CD8-positive, alpha-beta memory T cell (primary cell): ENCODE results near the gene ALAS1. TPM values are rescaled to one million over a fixed set of nuclear protein-coding genes. Genes with fewer than 3 reads are reported as not detected.

ENCODE experiments used
- CTCF ChIA-PET: fragments of 350-600 bp; sonication (Branson Sonifier 250); formaldehyde crosslinking; loops from one replicate; lab custom pipeline; 2021; ENCODE audit warnings: antibody characterized with exemption; lab: Charles Lee
- POLR2A ChIA-PET: fragments of 350-600 bp; sonication (Branson Sonifier 250); formaldehyde crosslinking; loops from one replicate; lab custom pipeline; 2021; ENCODE audit warnings: antibody characterized with exemption; lab: Charles Lee
- DNase-seq, 5 donors: peaks; one replicate each; pipeline versions ENCODE4 v3.0.0 to v3.0.0-alpha.2; 2020 to 2022; ENCODE audit warnings: mixed read lengths in 1 of 5
- H3K27ac ChIP-seq: one replicate; pipeline ENCODE4 v1.7.0; 2013; ENCODE audit warnings: low read depth, mild to moderate bottlenecking, low read length, moderate library complexity
- H3K27me3 ChIP-seq: 2 replicates; pipeline ENCODE4 v1.7.0; 2013; ENCODE audit warnings: low read length, mild to moderate bottlenecking; ENCODE audit not compliant: insufficient read depth, poor library complexity, severe bottlenecking
- H3K36me3 ChIP-seq: 2 replicates; pipeline ENCODE4 v1.7.0; 2013; ENCODE audit warnings: mild to moderate bottlenecking, low read length, moderate library complexity; ENCODE audit not compliant: insufficient read depth
- H3K4me1 ChIP-seq: 2 replicates; pipeline ENCODE4 v1.7.0; 2013; ENCODE audit warnings: mild to moderate bottlenecking, low read length, moderate library complexity; ENCODE audit not compliant: insufficient read depth
- H3K4me3 ChIP-seq: 2 replicates; pipeline ENCODE4 v1.7.0; 2013; ENCODE audit warnings: mild to moderate bottlenecking, low read length
- H3K9me3 ChIP-seq: 2 replicates; pipeline ENCODE4 v1.7.0; 2013; ENCODE audit warnings: mild to moderate bottlenecking, low read length
- H3K27ac Mint-ChIP-seq, 8 donors: one replicate each; pipeline ENCODE4 v1.8.0; 2020 to 2021; ENCODE audit warnings: mixed read lengths in 8 of 8, mild to moderate bottlenecking in 6 of 8, inconsistent platforms in 3 of 8, moderate library complexity in 3 of 8
- H3K27me3 Mint-ChIP-seq, 2 donors: one replicate each; pipeline ENCODE4 v1.8.0; 2020 to 2021; ENCODE audit warnings: mixed read lengths in 2 of 2, mild to moderate bottlenecking in 1 of 2, moderate library complexity in 1 of 2
- H3K36me3 Mint-ChIP-seq, 3 donors: one replicate each; pipeline ENCODE4 v1.8.0; 2020 to 2021; ENCODE audit warnings: mixed read lengths in 3 of 3, inconsistent platforms in 1 of 3, mild to moderate bottlenecking in 1 of 3
- H3K4me1 Mint-ChIP-seq, 3 donors: one replicate each; pipeline ENCODE4 v1.8.0; 2020 to 2021; ENCODE audit warnings: mixed read lengths in 3 of 3, inconsistent platforms in 1 of 3, mild to moderate bottlenecking in 1 of 3
- H3K4me3 Mint-ChIP-seq, 7 donors: one replicate each; pipeline ENCODE4 v1.8.0; 2020 to 2021; ENCODE audit warnings: mixed read lengths in 7 of 7, mild to moderate bottlenecking in 6 of 7, moderate library complexity in 4 of 7, inconsistent platforms in 2 of 7
- H3K9me3 Mint-ChIP-seq, 5 donors: one replicate each; pipeline ENCODE4 v1.8.0; 2020 to 2022; ENCODE audit warnings: mixed read lengths in 5 of 5, mild to moderate bottlenecking in 3 of 5, moderate library complexity in 2 of 5, inconsistent platforms in 1 of 5
- polyA plus RNA-seq: library from polyadenylated mRNA; unstranded; fragments of 300-500 nt; fragmentation: Illumina TruSeq; gene quantifications from one replicate; pipeline ENCODE4 v1.2.3, GENCODE V29; 2021
- total RNA-seq, 2 experiments: library from RNA; stranded (reverse); gene quantifications; one replicate each; pipeline ENCODE4 v1.2.3, GENCODE V29; 2021

ALAS1 gene
- total and polyA plus RNA-seq, 3 experiments from 2014 or later = 32.9 to 73.0 (median 72.2) TPM

DNA sequence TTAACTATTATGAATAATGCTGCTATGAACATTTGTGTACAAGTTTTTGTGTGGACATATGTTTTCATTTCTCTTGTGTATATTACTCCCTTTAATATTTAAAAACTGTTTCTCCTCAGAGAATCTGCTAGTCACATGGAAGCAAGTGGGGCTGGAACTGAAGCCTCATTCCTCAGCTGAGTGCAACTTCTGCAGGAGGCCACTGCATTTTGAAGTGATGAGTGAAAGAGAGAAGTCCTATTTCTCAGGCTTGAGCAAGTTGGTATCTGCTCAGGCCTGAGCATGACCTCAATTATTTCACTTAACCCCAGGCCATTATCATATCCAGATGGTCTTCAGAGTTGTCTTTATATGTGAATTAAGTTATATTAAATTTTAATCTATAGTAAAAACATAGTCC, 15.9 kb downstream of the ALAS1 start:
- ChIA-PET POLR2A (no interaction called here), CTCF (no interaction called here)
- Histone ChIP-seq H3K27ac (no peak overlapping the region), H3K27me3 (no peaks in the 10 kb centered on the region), H3K36me3 (peaks cover 44% of the 10 kb centered on the region), H3K4me3 (no peak overlapping the region), H3K9me3 (no peaks in the 10 kb centered on the region), H3K4me1 (peaks cover 28% of the 10 kb centered on the region)
- Mint-ChIP-seq H3K36me3 (peaks cover 15 to 72% (median 29%) of the 10 kb centered on the region in 3 donors), H3K9me3 (no peaks in the 10 kb centered on the region), H3K27ac (peak overlapping the region in 4 of 8 donors; percentile 49 to 88 (median 67)), H3K4me3 (no peak overlapping the region), H3K27me3 (no peaks in the 10 kb centered on the region), H3K4me1 (peaks cover 34 to 40% (median 38%) of the 10 kb centered on the region in 3 donors)
- no peak for DNase-seq

DNA sequence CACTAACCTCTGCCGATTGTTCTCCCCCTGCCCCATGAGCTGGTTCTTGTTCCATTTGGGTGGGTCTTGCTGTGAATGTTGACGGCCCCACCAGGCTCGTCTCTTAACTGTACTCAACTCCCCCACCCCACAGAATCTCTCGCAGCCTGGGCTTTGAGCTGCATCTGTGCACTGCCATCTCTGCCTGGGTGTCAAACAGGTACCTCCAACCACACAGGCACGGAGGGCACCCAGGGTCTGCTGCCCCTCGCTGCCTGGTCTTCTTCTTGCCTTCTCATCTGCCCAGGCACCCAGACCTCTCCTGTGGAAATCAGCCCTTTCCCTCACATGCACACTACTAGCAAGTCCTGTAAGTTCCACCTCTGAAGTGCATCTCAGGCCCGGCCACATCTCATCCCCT, 17.4 kb downstream of the ALAS1 start:
- ChIA-PET POLR2A (no interaction called here), CTCF (interaction anchor here (9.2 kb wide), 1 partner anchor 15 kb away, joined by 106 read pairs; no protein-coding TSS in a partner anchor)
- H3K36me3 Mint-ChIP-seq = peaks cover 15 to 57% (median 26%) of the 10 kb centered on the region in 3 donors
- no peaks in the 10 kb centered on the region for H3K27me3 Mint-ChIP-seq
- H3K27ac Mint-ChIP-seq = peak overlapping the region; percentile 15 to 95 (median 82)
- no peak overlapping the region for H3K4me3 Mint-ChIP-seq
- Histone ChIP-seq H3K4me3 (no peak overlapping the region), H3K4me1 (peaks cover 42% of the 10 kb centered on the region), H3K36me3 (peaks cover 31% of the 10 kb centered on the region), H3K27me3 (no peaks in the 10 kb centered on the region), H3K9me3 (no peaks in the 10 kb centered on the region), H3K27ac (no peak overlapping the region)
- no peak for DNase-seq
- H3K4me1 Mint-ChIP-seq = peaks cover 46 to 54% (median 53%) of the 10 kb centered on the region in 3 donors
- no peaks in the 10 kb centered on the region for H3K9me3 Mint-ChIP-seq

DNA sequence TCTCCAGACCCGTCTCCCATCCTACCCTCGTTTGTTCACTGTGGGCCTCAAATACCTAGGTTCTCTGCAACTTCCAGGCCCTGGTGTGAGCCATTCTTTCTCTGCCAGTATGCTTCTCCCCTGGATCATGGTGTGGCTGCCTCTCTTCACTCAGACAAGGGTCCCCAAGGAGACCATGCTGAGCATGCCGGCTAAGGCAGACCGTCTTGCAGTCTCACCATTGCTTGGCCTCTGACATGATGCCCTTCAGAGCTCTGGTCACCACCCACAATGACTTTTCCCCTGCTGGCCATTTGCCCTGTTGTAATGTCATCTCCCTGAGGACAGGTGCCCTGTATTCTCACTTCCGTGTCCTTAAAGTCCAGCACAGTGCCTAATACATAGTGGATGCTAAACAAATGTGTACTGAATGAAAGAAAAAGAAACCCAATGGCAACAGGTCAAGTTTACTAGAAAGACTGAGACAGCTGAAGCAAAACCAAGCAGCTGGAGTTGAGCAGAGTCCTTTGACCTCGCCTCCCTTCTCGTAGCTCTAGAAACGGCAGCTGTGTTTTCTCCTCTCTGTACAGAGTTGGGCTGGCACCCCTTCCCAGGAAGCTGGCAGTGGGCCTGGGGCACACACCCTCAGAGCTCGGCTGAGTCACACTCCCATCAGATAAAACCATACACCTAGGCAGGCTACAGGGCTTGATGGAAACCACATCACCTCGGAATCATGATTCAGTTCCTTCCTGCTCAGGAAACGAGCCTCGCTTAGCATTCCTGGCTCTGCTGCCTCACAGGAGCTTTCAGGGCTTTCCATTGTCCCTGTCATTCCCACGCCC, 18.8 kb downstream of the ALAS1 start:
- Mint-ChIP-seq H3K36me3 (peaks cover 15 to 43% (median 26%) of the 10 kb centered on the region in 3 donors), H3K4me1 (peaks cover 55 to 67% (median 65%) of the 10 kb centered on the region in 3 donors), H3K27ac (peak overlapping the region; percentile 83 to 95 (median 92)), H3K27me3 (no peaks in the 10 kb centered on the region), H3K9me3 (no peaks in the 10 kb centered on the region), H3K4me3 (peak overlapping the region; percentile 1 to 85 (median 70))
- Histone ChIP-seq H3K36me3 (peaks cover 17% of the 10 kb centered on the region), H3K27me3 (no peaks in the 10 kb centered on the region), H3K4me3 (peak overlapping the region; percentile 24), H3K9me3 (no peaks in the 10 kb centered on the region), H3K4me1 (peaks cover 57% of the 10 kb centered on the region), H3K27ac (no peak overlapping the region)
- ChIA-PET POLR2A (interaction anchor here (0.8 to 1.0 kb wide), 2 partner anchors 8 to 28 kb away, joined by 3 read pairs; partner anchors contain the start of gene PPM1M), CTCF (interaction anchor here (1.0 to 9.2 kb wide), 5 partner anchors 10 to 122 kb away, joined by 3 to 111 read pairs (median 6); no protein-coding TSS in a partner anchor)
- DNase-seq = peak in 3 of 5 donors; percentile 40 to 72 (median 42)

- H3K9me3 ChIP-seq = no peaks in the 10 kb centered on the region
- peaks cover 61 to 73% (median 71%) of the 10 kb centered on the region in 3 donors for H3K4me1 Mint-ChIP-seq
- H3K36me3 ChIP-seq = peaks cover 12% of the 10 kb centered on the region
- H3K27ac ChIP-seq = no peak overlapping the region
- POLR2A ChIA-PET = interaction anchor here (0.8 to 1.0 kb wide), 2 partner anchors 9 to 28 kb away, joined by 3 read pairs; partner anchors contain the start of gene PPM1M
- peak overlapping the region; percentile 1 to 85 (median 70) for H3K4me3 Mint-ChIP-seq
- H3K27ac Mint-ChIP-seq = peak overlapping the region; percentile 83 to 95 (median 91)
- no peaks in the 10 kb centered on the region for H3K27me3 Mint-ChIP-seq
- H3K36me3 Mint-ChIP-seq = peaks cover 11 to 37% (median 21%) of the 10 kb centered on the region in 3 donors
- peaks cover 63% of the 10 kb centered on the region for H3K4me1 ChIP-seq
- CTCF ChIA-PET = interaction anchor here (1.1 to 9.2 kb wide), 5 partner anchors 10 to 221 kb away, joined by 3 to 111 read pairs (median 6); no protein-coding TSS in a partner anchor
- H3K4me3 ChIP-seq = peak overlapping the region; percentile 24
- H3K27me3 ChIP-seq = no peaks in the 10 kb centered on the region
- H3K9me3 Mint-ChIP-seq = no peaks in the 10 kb centered on the region
- DNase-seq = no peak
Measured at GRCh38 chr3:52217409-52217805, 19.4 kb downstream of the ALAS1 start.

DNA sequence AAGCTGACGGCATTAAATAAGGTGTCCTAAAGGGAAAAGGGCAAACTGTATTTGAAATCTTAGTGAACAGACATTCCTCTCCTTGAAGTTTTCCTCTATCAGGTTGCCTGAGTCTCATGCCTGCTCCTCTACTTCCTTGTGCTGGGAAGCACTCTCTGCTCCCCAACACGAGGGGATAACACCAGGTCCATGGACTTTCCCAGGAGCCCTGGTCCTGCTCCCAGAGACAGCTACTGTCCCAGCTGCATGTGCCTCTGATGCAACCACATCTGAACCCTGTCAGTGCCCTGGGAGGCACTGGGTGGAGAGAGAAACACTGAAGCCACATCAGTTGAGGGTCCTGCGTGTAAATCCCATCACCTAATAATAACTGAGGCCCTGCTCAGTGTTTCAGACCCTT, 20.1 kb downstream of the ALAS1 start:
- H3K27me3 ChIP-seq = no peaks in the 10 kb centered on the region
- POLR2A ChIA-PET = interaction anchor here (0.5 to 0.8 kb wide), 2 partner anchors 21 to 828 kb away, joined by 3 to 4 read pairs; partner anchors contain the start of gene SFMBT1
- H3K4me1 ChIP-seq = peaks cover 69% of the 10 kb centered on the region
- H3K36me3 ChIP-seq = peaks cover 8% of the 10 kb centered on the region
- DNase-seq = no peak
- Mint-ChIP-seq H3K4me1 (peaks cover 67 to 79% (median 76%) of the 10 kb centered on the region in 3 donors), H3K36me3 (peaks cover 11 to 31% (median 17%) of the 10 kb centered on the region in 3 donors), H3K4me3 (peak overlapping the region; percentile 1 to 85 (median 70)), H3K27me3 (no peaks in the 10 kb centered on the region), H3K27ac (peak overlapping the region; percentile 83 to 95 (median 91)), H3K9me3 (no peaks in the 10 kb centered on the region)
- H3K4me3 ChIP-seq = peak overlapping the region; percentile 23
- no peaks in the 10 kb centered on the region for H3K9me3 ChIP-seq
- H3K27ac ChIP-seq = peak overlapping the region; percentile 12
- CTCF ChIA-PET = interaction anchor here (1.1 to 9.2 kb wide), 6 partner anchors 9 to 231 kb away, joined by 3 to 111 read pairs (median 4); no protein-coding TSS in a partner anchor

DNA sequence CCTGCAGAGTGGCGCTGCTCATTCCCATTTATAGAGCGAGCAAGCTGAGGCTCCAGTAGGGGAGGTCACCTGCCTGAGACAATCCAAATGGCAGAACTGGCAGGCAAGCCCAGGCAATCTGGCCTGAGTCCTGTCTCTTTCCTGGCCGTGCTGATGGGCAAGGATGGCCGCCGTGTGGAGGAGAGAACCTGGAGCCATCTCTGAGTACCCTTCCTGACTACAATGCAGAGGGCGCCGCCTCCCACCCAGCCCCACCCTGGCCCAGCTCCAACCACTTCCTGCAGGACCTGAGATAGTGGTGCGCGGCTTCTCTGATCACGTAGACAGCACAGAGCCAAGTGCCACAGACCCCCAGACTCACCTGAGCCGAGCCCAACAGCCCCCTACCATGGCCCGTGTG, 20.5 kb downstream of the ALAS1 start:
- CTCF ChIA-PET = interaction anchor here (1.1 to 9.2 kb wide), 7 partner anchors 9 to 230 kb away, joined by 3 to 111 read pairs (median 3); no protein-coding TSS in a partner anchor
- Mint-ChIP-seq H3K36me3 (peaks cover 10 to 28% (median 15%) of the 10 kb centered on the region in 3 donors), H3K27ac (peak overlapping the region; percentile 83 to 95 (median 91)), H3K4me1 (peaks cover 70 to 84% (median 79%) of the 10 kb centered on the region in 3 donors), H3K9me3 (no peaks in the 10 kb centered on the region), H3K27me3 (no peaks in the 10 kb centered on the region), H3K4me3 (peak overlapping the region; percentile 1 to 85 (median 70))
- peak in 3 of 5 donors; percentile 27 to 58 (median 31) for DNase-seq
- Histone ChIP-seq H3K36me3 (peaks cover 4% of the 10 kb centered on the region), H3K4me1 (peaks cover 73% of the 10 kb centered on the region), H3K4me3 (peak overlapping the region; percentile 23), H3K27ac (peak overlapping the region; percentile 39), H3K27me3 (no peaks in the 10 kb centered on the region), H3K9me3 (no peaks in the 10 kb centered on the region)
- POLR2A ChIA-PET = interaction anchor here (0.5 to 0.8 kb wide), 2 partner anchors 21 to 828 kb away, joined by 3 to 4 read pairs; partner anchors contain the start of gene SFMBT1

GRCh38 chr3:52218937-52219650, 21.1 kb downstream of the ALAS1 start:
- H3K4me3 Mint-ChIP-seq = peak overlapping the region in 6 of 7 donors; percentile 65 to 85 (median 72)
- CTCF ChIA-PET = interaction anchor here (0.6 to 9.2 kb wide), 20 partner anchors 8 to 229 kb away, joined by 3 to 111 read pairs (median 6); partner anchors contain the start of genes ALAS1 and TWF2

More at GRCh38 chr3:52218937-52219650, 21.1 kb downstream of the ALAS1 start:
- Histone ChIP-seq H3K27me3 (no peaks in the 10 kb centered on the region), H3K36me3 (no peaks in the 10 kb centered on the region), H3K27ac (peak overlapping the region; percentile 39), H3K4me3 (no peak overlapping the region), H3K9me3 (no peaks in the 10 kb centered on the region), H3K4me1 (peaks cover 80% of the 10 kb centered on the region)
- DNase-seq = no peak
- H3K27ac Mint-ChIP-seq = peak overlapping the region; percentile 81 to 95 (median 88)
- H3K4me1 Mint-ChIP-seq = peaks cover 76 to 90% (median 82%) of the 10 kb centered on the region in 3 donors
- no peaks in the 10 kb centered on the region for H3K27me3 Mint-ChIP-seq
- POLR2A ChIA-PET = interaction anchor here (3.6 kb wide), 1 partner anchor 59 kb away, joined by 17 read pairs; the partner anchor contains the start of gene WDR82
- peaks cover 6 to 22% (median 9%) of the 10 kb centered on the region in 3 donors for H3K36me3 Mint-ChIP-seq
- H3K9me3 Mint-ChIP-seq = no peaks in the 10 kb centered on the region
